ENCODE results near the gene PWWP2B.

Gene PWWP2B

GRCh38 chr10:132373241-132373955 lies 23.6 kb upstream of the PWWP2B start:
- TF ChIP-seq CTCF (IDR thresholded peaks at IDR 0.05; ENCODE audit: control insufficient read depth, insufficient read depth, low read depth, low read length, missing control alignments), result no peak

GRCh38 chr10:132374176-132374575 lies 22.8 kb upstream of the PWWP2B start:
- TF ChIP-seq CTCF (IDR thresholded peaks at IDR 0.05; ENCODE audit: control insufficient read depth, insufficient read depth, low read depth, low read length, missing control alignments), result no peak
- H3K4me3 ChIP-seq (ENCODE audit: control insufficient read depth, low read depth, low read length), result no peak overlapping the region
- DNase-seq (ENCODE audit: low read depth), result no peak

More at GRCh38 chr10:132373241-132373955, 23.6 kb upstream of the PWWP2B start:
- no peak overlapping the region for H3K4me3 ChIP-seq (ENCODE audit: control insufficient read depth, low read depth, low read length)
- no peak for DNase-seq (ENCODE audit: low read depth)

GRCh38 chr10:132374612-132375011 lies 22.4 kb upstream of the PWWP2B start:
- no peak for TF ChIP-seq CTCF (IDR thresholded peaks at IDR 0.05; ENCODE audit: control insufficient read depth, insufficient read depth, low read depth, low read length, missing control alignments)
- no peak overlapping the region for H3K4me3 ChIP-seq (ENCODE audit: control insufficient read depth, low read depth, low read length)
- DNase-seq (ENCODE audit: low read depth), result no peak

- DNase-seq (ENCODE audit: low read depth), result no peak
- no peak for TF ChIP-seq CTCF (IDR thresholded peaks at IDR 0.05; ENCODE audit: control insufficient read depth, insufficient read depth, low read depth, low read length, missing control alignments)
Measured at GRCh38 chr10:132375116-132375794, 21.7 kb upstream of the PWWP2B start.

GRCh38 chr10:132375795-132376297 lies 21.2 kb upstream of the PWWP2B start:
- no peak overlapping the region for H3K4me3 ChIP-seq (ENCODE audit: control insufficient read depth, low read depth, low read length)
- no peak for TF ChIP-seq CTCF (IDR thresholded peaks at IDR 0.05; ENCODE audit: control insufficient read depth, insufficient read depth, low read depth, low read length, missing control alignments)
- no peak for DNase-seq (ENCODE audit: low read depth)

More at GRCh38 chr10:132375116-132375794, 21.7 kb upstream of the PWWP2B start:
- no peak overlapping the region for H3K4me3 ChIP-seq (ENCODE audit: control insufficient read depth, low read depth, low read length)

GRCh38 chr10:132376394-132376851 lies 20.6 kb upstream of the PWWP2B start:
- no peak for DNase-seq (ENCODE audit: low read depth)
- no peak overlapping the region for H3K4me3 ChIP-seq (ENCODE audit: control insufficient read depth, low read depth, low read length)
- TF ChIP-seq CTCF (IDR thresholded peaks at IDR 0.05; ENCODE audit: control insufficient read depth, insufficient read depth, low read depth, low read length, missing control alignments), result no peak
